Gastrocnemius medialis (tissue), 4 donors: ENCODE results near the gene DHRS1.

ENCODE experiments used
- CTCF ChIP-seq, 5 experiments: fragments of 450-650 bp in 3 of 5; fragments of 200-600 bp in 2 of 5; sonication (generic) in 2 of 5; IDR thresholded peaks in 4 of 5; conservative IDR thresholded peaks in 1 of 5; 1 replicate in 4 of 5; 2 replicates in 1 of 5; pipeline ENCODE4 v1.5.1; 2016 to 2019; ENCODE audit warnings: antibody characterized with exemption in 5 of 5, mild to moderate bottlenecking in 3 of 5, moderate library complexity in 3 of 5
- POLR2A ChIP-seq, 2 donors: fragments of 450-650 bp; IDR thresholded peaks; one replicate each; pipeline ENCODE4 v1.6.1; 2017; ENCODE audit warnings: antibody characterized with exemption in 2 of 2, mild to moderate bottlenecking in 2 of 2, moderate library complexity in 2 of 2

- no peak for TF ChIP-seq POLR2A (IDR thresholded peaks at IDR 0.05)
- TF ChIP-seq CTCF (IDR thresholded peaks at IDR 0.05 in 4 of 5, conservative IDR thresholded peaks at IDR 0.05 in 1 of 5) = no peak
Measured at GRCh38 chr14:24280797-24281460, 18.7 kb downstream of the DHRS1 start.
